Measurements from ENCODE around the gene PRR20E. TPM values are rescaled to one million over a fixed set of nuclear protein-coding genes. Genes with fewer than 3 reads are reported as not detected.
"Not testable (repeated sequence)": the region's sequence is repeated elsewhere in the genome, so short reads cannot be mapped to it uniquely, and the experiment has no call there.

The PRR20E gene
- total RNA-seq = not detected

DNA sequence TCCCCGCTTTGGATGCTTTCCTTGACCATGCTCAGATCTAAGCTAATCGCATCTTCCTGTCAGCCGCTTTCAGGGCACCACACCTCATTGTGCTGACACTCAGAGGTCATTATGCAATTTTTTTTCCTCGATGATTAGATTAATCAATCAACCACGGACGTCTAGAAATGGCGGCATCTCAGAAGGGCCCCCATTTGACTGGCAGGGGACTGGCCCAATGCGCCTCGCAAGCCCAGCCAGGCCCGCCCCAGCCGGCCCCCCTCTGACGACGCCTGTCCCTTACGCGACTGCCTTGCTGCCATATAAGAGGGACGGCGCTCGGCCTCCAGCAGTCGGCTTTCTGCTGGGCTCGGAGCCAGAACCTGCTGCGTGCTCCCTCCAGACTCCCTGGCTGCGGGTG is at the start of gene PRR20E:
Gene PRR20E (plus strand): TSS at position 301 of the 400 bp plus-strand sequence. CDS start 387 bp downstream, outside the sequence.
- CTCF ChIA-PET; H3K4me1 Mint-ChIP-seq (ENCODE audit: low read depth): not testable (repeated sequence)

GRCh38 chr13:57123681-57124080 is 43.3 kb upstream of the PRR20E start:
- intact Hi-C loops (cut with micrococcal nuclease) = no loop called here
- no peaks in the 10 kb centered on the region for H3K27me3 Mint-ChIP-seq
- H3K36me3 Mint-ChIP-seq (ENCODE audit: low read depth) = no peaks in the 10 kb centered on the region
- ChIA-PET CTCF (no interaction called here), POLR2A (no interaction called here)
- ATAC-seq (no peak), DNase-seq (no peak)
- H3K4me1 Mint-ChIP-seq (ENCODE audit: low read depth) = no peaks in the 10 kb centered on the region
- peaks cover 5% of the 10 kb centered on the region for H3K9me3 Mint-ChIP-seq
- TF ChIP-seq CTCF (IDR thresholded peaks at IDR 0.05) = no peak
- H3K27ac Mint-ChIP-seq = no peak overlapping the region
- H3K4me3 Mint-ChIP-seq = no peak overlapping the region

More for the DNA sequence above, at the start of gene PRR20E:
- POLR2A ChIA-PET; intact Hi-C loops (cut with micrococcal nuclease); H3K9me3 Mint-ChIP-seq; DNase-seq; H3K36me3 Mint-ChIP-seq (ENCODE audit: low read depth); H3K27me3 Mint-ChIP-seq; H3K27ac Mint-ChIP-seq; H3K4me3 Mint-ChIP-seq; ATAC-seq: not testable (repeated sequence)

- TF ChIP-seq CTCF (IDR thresholded peaks at IDR 0.05) = no peak
- no peak for ATAC-seq
- Mint-ChIP-seq H3K27me3 (no peaks in the 10 kb centered on the region), H3K4me1 (ENCODE audit: low read depth) (no peaks in the 10 kb centered on the region), H3K36me3 (ENCODE audit: low read depth) (no peaks in the 10 kb centered on the region), H3K27ac (no peak overlapping the region), H3K4me3 (no peak overlapping the region), H3K9me3 (peaks cover 8% of the 10 kb centered on the region)
- intact Hi-C loops (cut with micrococcal nuclease) = no loop called here
- DNase-seq = no peak
- ChIA-PET POLR2A (no interaction called here), CTCF (no interaction called here)
These were observed 38.1 kb upstream of the PRR20E start for GRCh38 chr13:57128909-57129308.

DNA sequence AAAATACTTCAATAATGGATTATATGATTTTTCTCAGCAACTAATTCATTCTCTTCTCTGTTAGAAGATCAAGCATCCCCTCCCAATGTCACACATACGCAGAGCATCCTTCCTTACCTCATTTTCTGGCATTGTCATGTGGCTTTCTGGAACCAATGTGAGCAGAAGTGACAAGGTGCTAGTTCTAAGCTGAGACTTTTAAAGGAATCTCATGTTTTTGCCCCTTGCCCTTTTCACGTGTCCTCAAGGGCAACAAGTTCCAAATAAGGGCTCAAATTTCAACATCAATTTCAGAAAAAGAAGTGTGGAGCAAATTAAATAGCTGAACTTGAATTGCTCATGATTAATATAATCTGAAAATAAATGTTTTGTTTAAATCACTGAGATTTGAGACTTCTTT is 30.9 kb upstream of the PRR20E start:
- Mint-ChIP-seq H3K4me3 (no peak overlapping the region), H3K36me3 (ENCODE audit: low read depth) (no peaks in the 10 kb centered on the region), H3K27me3 (no peaks in the 10 kb centered on the region), H3K4me1 (ENCODE audit: low read depth) (no peaks in the 10 kb centered on the region), H3K9me3 (peaks cover 11% of the 10 kb centered on the region), H3K27ac (no peak overlapping the region)
- TF ChIP-seq CTCF (IDR thresholded peaks at IDR 0.05) = no peak
- intact Hi-C loops (cut with micrococcal nuclease) = no loop called here
- CTCF ChIA-PET = no interaction called here
- ATAC-seq = no peak
- DNase-seq = no peak
- POLR2A ChIA-PET = no interaction called here

DNA sequence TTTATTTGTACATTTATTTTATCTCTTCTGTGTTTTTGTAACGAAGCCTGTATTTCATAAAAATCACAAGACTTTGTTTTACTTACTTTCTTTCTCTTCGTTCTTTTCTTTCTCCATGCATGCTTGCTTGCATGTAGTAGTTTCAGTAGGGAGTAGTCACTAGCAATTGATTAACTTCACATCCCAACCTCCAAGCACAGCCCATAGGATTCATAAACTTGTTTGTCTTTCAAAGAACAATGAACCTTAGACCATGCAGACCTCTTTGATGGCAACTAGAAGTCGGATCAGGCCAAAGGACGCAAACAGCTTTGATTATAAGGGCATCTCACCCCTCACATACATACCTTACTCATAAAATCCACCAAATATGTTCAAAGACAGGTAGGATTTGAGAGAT is 29.4 kb upstream of the PRR20E start:
- TF ChIP-seq CTCF (IDR thresholded peaks at IDR 0.05) = no peak
- Mint-ChIP-seq H3K27me3 (no peaks in the 10 kb centered on the region), H3K9me3 (peaks cover 9% of the 10 kb centered on the region), H3K36me3 (ENCODE audit: low read depth) (no peaks in the 10 kb centered on the region), H3K27ac (no peak overlapping the region), H3K4me1 (ENCODE audit: low read depth) (no peaks in the 10 kb centered on the region), H3K4me3 (no peak overlapping the region)
- ChIA-PET POLR2A (no interaction called here), CTCF (no interaction called here)
- no peak for DNase-seq
- intact Hi-C loops (cut with micrococcal nuclease) = no loop called here
- no peak for ATAC-seq

DNA sequence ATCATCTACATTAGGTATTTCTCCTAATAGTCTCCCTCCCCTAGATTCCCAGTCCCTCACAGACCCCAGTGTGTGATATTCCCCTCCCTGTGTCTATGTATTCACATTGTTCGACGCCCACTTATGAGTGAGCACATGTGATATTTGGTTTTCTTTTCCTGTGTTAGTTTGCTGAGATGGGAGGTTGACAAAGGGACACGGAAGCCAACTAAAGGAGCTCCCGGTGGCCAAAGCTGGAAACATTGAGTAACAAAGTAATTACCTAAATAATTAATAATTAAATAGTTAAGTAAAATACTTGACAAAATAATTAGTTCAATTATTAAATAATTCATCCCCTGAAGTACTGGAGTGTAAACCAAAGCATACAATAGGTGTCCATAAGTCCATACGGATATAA is 28.0 kb upstream of the PRR20E start:
- no peaks in the 10 kb centered on the region for H3K27me3 Mint-ChIP-seq
- no peak for TF ChIP-seq CTCF (IDR thresholded peaks at IDR 0.05)

GRCh38 chr13:57139781-57140180 is 27.2 kb upstream of the PRR20E start:
- ATAC-seq; H3K4me1 Mint-ChIP-seq (ENCODE audit: low read depth); POLR2A ChIA-PET; H3K27me3 Mint-ChIP-seq; H3K9me3 Mint-ChIP-seq; intact Hi-C loops (cut with micrococcal nuclease); H3K4me3 Mint-ChIP-seq; CTCF ChIA-PET; H3K27ac Mint-ChIP-seq; DNase-seq; H3K36me3 Mint-ChIP-seq (ENCODE audit: low read depth): not testable (repeated sequence)

More for the DNA sequence above, 28.0 kb upstream of the PRR20E start:
- intact Hi-C loops (cut with micrococcal nuclease) = no loop called here
- Mint-ChIP-seq H3K4me1 (ENCODE audit: low read depth) (no peaks in the 10 kb centered on the region), H3K4me3 (no peak overlapping the region), H3K36me3 (ENCODE audit: low read depth) (no peaks in the 10 kb centered on the region), H3K9me3 (peaks cover 7% of the 10 kb centered on the region), H3K27ac (no peak overlapping the region)
- ChIA-PET POLR2A (no interaction called here), CTCF (no interaction called here)
- ATAC-seq = no peak
- no peak for DNase-seq

DNA sequence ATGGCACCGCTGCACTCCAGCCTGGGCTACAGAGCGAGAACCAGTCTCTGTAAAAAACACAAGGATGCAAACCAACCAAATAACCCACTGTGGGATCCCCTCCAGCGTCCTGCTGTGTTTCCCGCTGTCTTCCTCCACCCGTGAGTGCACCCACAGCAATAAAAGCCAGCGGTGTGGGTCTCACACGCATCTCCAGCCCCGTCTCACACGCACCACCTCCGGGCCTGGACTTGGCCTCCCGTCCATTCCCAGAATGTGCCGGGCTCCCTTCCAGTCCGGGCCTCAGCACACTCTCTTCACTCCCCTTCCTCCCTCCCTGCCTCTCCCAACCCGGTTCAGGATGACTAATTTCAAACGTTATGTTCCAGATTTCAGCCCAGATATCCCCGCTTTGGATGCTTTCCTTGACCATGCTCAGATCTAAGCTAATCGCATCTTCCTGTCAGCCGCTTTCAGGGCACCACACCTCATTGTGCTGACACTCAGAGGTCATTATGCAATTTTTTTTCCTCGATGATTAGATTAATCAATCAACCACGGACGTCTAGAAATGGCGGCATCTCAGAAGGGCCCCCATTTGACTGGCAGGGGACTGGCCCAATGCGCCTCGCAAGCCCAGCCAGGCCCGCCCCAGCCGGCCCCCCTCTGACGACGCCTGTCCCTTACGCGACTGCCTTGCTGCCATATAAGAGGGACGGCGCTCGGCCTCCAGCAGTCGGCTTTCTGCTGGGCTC is 26.6 kb upstream of the PRR20E start, which contains the start of gene PRR20A:
Gene PRR20A (plus strand): TSS at position 684 of the 734 bp plus-strand sequence. CDS start 387 bp downstream, outside the sequence.
- H3K9me3 Mint-ChIP-seq; H3K27me3 Mint-ChIP-seq; DNase-seq; H3K27ac Mint-ChIP-seq; H3K36me3 Mint-ChIP-seq (ENCODE audit: low read depth); H3K4me3 Mint-ChIP-seq; ATAC-seq; intact Hi-C loops (cut with micrococcal nuclease); POLR2A ChIA-PET; CTCF ChIA-PET; H3K4me1 Mint-ChIP-seq (ENCODE audit: low read depth): not testable (repeated sequence)

Measured in activated CD8-positive, alpha-beta T cell treated with anti-CD3 and anti-CD28 coated beads for 36 hours (primary cell).